ENCODE data around the gene CD83. TPM values are rescaled to one million over a fixed set of nuclear protein-coding genes. Genes with fewer than 3 reads are reported as not detected.

CD83 gene
- total and polyA plus RNA-seq, 2 of the 8 experiments (the other 6 are each of a cell fraction or from before 2014, with no cell fraction given), result 4.6 to 8.5 TPM

DNA sequence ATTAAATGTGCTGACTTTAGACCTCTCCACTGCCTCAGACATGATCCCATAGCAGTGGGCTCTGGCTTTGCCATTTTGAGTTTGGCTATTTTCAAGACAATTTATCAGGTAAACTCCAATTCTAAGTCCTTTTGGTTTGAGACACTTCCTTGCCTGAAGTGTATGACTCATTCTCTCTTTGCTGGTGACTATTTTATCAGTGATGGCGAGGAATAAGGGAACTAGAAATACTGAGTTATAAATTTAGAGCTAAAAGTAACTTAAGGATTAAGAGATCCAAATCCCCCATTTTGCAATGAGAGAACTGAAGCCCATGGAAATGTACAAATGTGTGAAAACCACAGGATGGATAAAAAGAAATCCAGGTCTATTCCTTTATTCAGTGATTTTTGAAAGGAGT is 30.9 kb upstream of the CD83 start:
- Histone ChIP-seq H3K56ac (replicated peaks; ENCODE audit: insufficient read length, low read depth, low read length) (no peak overlapping the region), H3K36me3 (ENCODE audit: control insufficient read depth in 2 of 4, insufficient read depth in 4 of 4, low read length in 3 of 4) (no peaks in the 10 kb centered on the region), H2BK15ac (ENCODE audit: low read length) (no peak overlapping the region), H2AK5ac (ENCODE audit: low read depth, low read length) (no peak overlapping the region), H2BK12ac (ENCODE audit: low read depth, low read length) (no peak overlapping the region), H2BK20ac (ENCODE audit: low read length) (no peak overlapping the region), H3K18ac (ENCODE audit: extremely low read depth, low read length) (no peak overlapping the region), H3K23ac (ENCODE audit: insufficient read length) (no peak overlapping the region), H4K8ac (ENCODE audit: extremely low read depth, insufficient read depth, low read length) (no peak overlapping the region), H3K14ac (ENCODE audit: insufficient read length) (no peak overlapping the region), H3K4me3 (ENCODE audit: extremely low read depth in 1 of 4, insufficient read depth in 2 of 4, low read depth in 3 of 4, low read length in 4 of 4) (no peak overlapping the region), H3K79me1 (ENCODE audit: low read depth, low read length) (no peaks in the 10 kb centered on the region), H4K20me1 (replicated peaks in 1 of 2; ENCODE audit: control insufficient read depth in 1 of 2, insufficient read depth in 2 of 2, low read length in 2 of 2) (no peaks in the 10 kb centered on the region), H3K4me2 (ENCODE audit: insufficient read depth in 1 of 2, low read depth in 2 of 2, low read length in 2 of 2) (no peak overlapping the region), H2AFZ (ENCODE audit: low read length) (no peak overlapping the region), H3K9ac (replicated peaks in 1 of 4; ENCODE audit: extremely low read depth in 1 of 4, low read depth in 3 of 4, low read length in 3 of 4) (no peak overlapping the region), H3K4me1 (replicated peaks in 1 of 4; ENCODE audit: control insufficient read depth in 3 of 4, insufficient read depth in 4 of 4, low read length in 3 of 4) (peaks cover 0 to 8% (median 5%) of the 10 kb centered on the region in 4 experiments; a peak in 3 of 7 replicates), H4K91ac (replicated peaks; ENCODE audit: insufficient read length, low read length) (no peak overlapping the region), H2BK5ac (ENCODE audit: low read depth, low read length) (no peak overlapping the region), H3K27ac (ENCODE audit: low read depth, low read length) (no peak overlapping the region), H3K4ac (replicated peaks; ENCODE audit: insufficient read length, low read depth, low read length) (no peak overlapping the region), H3K27me3 (replicated peaks in 1 of 4; ENCODE audit: control insufficient read depth in 3 of 4, extremely low read depth in 1 of 4, insufficient read depth in 3 of 4, low read length in 3 of 4) (no peaks in the 10 kb centered on the region), H3K23me2 (ENCODE audit: low read depth, low read length) (peaks cover 2% of the 10 kb centered on the region; the same call in 1 of the 2 replicates), H3K79me2 (ENCODE audit: control insufficient read depth in 1 of 2, insufficient read depth in 2 of 2, low read length in 2 of 2) (no peaks in the 10 kb centered on the region), H3K9me3 (ENCODE audit: insufficient read depth in 2 of 2, low read depth in 1 of 2, low read length in 1 of 2) (no peaks in the 10 kb centered on the region), H2BK120ac (replicated peaks; ENCODE audit: low read depth, low read length) (no peak overlapping the region), H4K5ac (ENCODE audit: insufficient read length, low read depth, low read length) (no peak overlapping the region)
- WGBS, 2 experiments (ENCODE audit: extremely low coverage in 1 of 2, insufficient coverage in 1 of 2, insufficient read length in 1 of 2, insufficient replicate concordance in 2 of 2, low coverage in 1 of 2, low lambda C conversion rate in 2 of 2, missing lambda C conversion rate in 1 of 2), result 93% methylated on average over 1 of the region's 1 CpG; no CpG with 5 or more reads in 1 of the 2 experiments
- DNase-seq (ENCODE audit: low read depth in 1 of 2, low spot score in 2 of 2) (no peak), FAIRE-seq (no peak)
- TF ChIP-seq NRF1 (IDR thresholded peaks at IDR 0.05; ENCODE audit: low read depth, low read length), result no peak
- ChIA-PET CTCF (ENCODE audit: partially characterized antibody) (no interaction called here), POLR2A (ENCODE audit: partially characterized antibody) (no interaction called here)
